Measurements from ENCODE around the gene CCDC170. TPM values are rescaled to one million over a fixed set of nuclear protein-coding genes. Genes with fewer than 3 reads are reported as not detected.

Gene CCDC170
- total and polyA plus RNA-seq, 2 experiments from 2014 or later, result 1.2 TPM

- Histone ChIP-seq H3K4me2 (peak overlapping the region; percentile 99), H3K9me2 (replicated peaks; ENCODE audit: insufficient read depth) (no peaks in the 10 kb centered on the region), H2AFZ (no peak overlapping the region), H4K20me1 (ENCODE audit: insufficient read depth, poor library complexity, severe bottlenecking) (no peaks in the 10 kb centered on the region), H3K36me3 (replicated peaks; ENCODE audit: insufficient read depth, low read depth) (no peaks in the 10 kb centered on the region), H3K27ac (no peak overlapping the region), H3K79me2 (no peaks in the 10 kb centered on the region), H3K9me3 (ENCODE audit: low read depth) (no peaks in the 10 kb centered on the region), H3K4me1 (ENCODE audit: insufficient read depth) (no peaks in the 10 kb centered on the region), H3K27me3 (peaks cover 35% of the 10 kb centered on the region), H3K4me3 (no peak overlapping the region)
- DNase-seq (ENCODE audit: low spot score), result no peak
- no peak for TF ChIP-seq EZH2phosphoT487 (IDR thresholded peaks at IDR 0.05; ENCODE audit: low read depth, severe bottlenecking, unreplicated experiment)
- TF ChIP-seq EZH2 (IDR thresholded peaks at IDR 0.05; ENCODE audit: borderline replicate concordance), result no peak
- no peak for TF ChIP-seq CTCF (IDR thresholded peaks at IDR 0.05; ENCODE audit: poor library complexity)
- WGBS (ENCODE audit: low lambda C conversion rate, missing lambda C conversion rate), result 98% methylated on average over 9 of the region's 9 CpGs
These were observed 1.6 kb downstream of the CCDC170 start for GRCh38 chr6:151495380-151495779.

GRCh38 chr6:151497905-151498304 is 4.1 kb downstream of the CCDC170 start:
- Histone ChIP-seq H4K20me1 (ENCODE audit: insufficient read depth, poor library complexity, severe bottlenecking) (no peaks in the 10 kb centered on the region), H3K4me1 (ENCODE audit: insufficient read depth) (no peaks in the 10 kb centered on the region), H3K79me2 (no peaks in the 10 kb centered on the region), H3K4me3 (no peak overlapping the region), H3K9me3 (ENCODE audit: low read depth) (no peaks in the 10 kb centered on the region), H3K27ac (no peak overlapping the region), H3K4me2 (no peak overlapping the region), H3K9me2 (replicated peaks; ENCODE audit: insufficient read depth) (no peaks in the 10 kb centered on the region), H3K36me3 (replicated peaks; ENCODE audit: insufficient read depth, low read depth) (no peaks in the 10 kb centered on the region), H2AFZ (no peak overlapping the region), H3K27me3 (peaks cover 25% of the 10 kb centered on the region)
- DNase-seq (ENCODE audit: low spot score), result no peak
- TF ChIP-seq EZH2phosphoT487 (IDR thresholded peaks at IDR 0.05; ENCODE audit: low read depth, severe bottlenecking, unreplicated experiment), result no peak
- TF ChIP-seq CTCF (IDR thresholded peaks at IDR 0.05; ENCODE audit: poor library complexity), result no peak
- TF ChIP-seq EZH2 (IDR thresholded peaks at IDR 0.05; ENCODE audit: borderline replicate concordance), result no peak

- peak overlapping the region; percentile 32 for H3K4me2 ChIP-seq
- H4K20me1 ChIP-seq (ENCODE audit: insufficient read depth, poor library complexity, severe bottlenecking), result no peaks in the 10 kb centered on the region
- no peaks in the 10 kb centered on the region for H3K36me3 ChIP-seq (replicated peaks; ENCODE audit: insufficient read depth, low read depth)
- no peak overlapping the region for H2AFZ ChIP-seq
- 89% methylated on average over 1 of the region's 1 CpG for WGBS (ENCODE audit: low lambda C conversion rate, missing lambda C conversion rate)
- DNase-seq (ENCODE audit: low spot score), result no peak
- H3K9me3 ChIP-seq (ENCODE audit: low read depth), result no peaks in the 10 kb centered on the region
- H3K27me3 ChIP-seq, result peaks cover 21% of the 10 kb centered on the region
- H3K4me3 ChIP-seq, result no peak overlapping the region
- TF ChIP-seq EZH2phosphoT487 (IDR thresholded peaks at IDR 0.05; ENCODE audit: low read depth, severe bottlenecking, unreplicated experiment) (no peak), EZH2 (IDR thresholded peaks at IDR 0.05; ENCODE audit: borderline replicate concordance) (no peak), CTCF (IDR thresholded peaks at IDR 0.05; ENCODE audit: poor library complexity) (no peak)
- H3K79me2 ChIP-seq, result no peaks in the 10 kb centered on the region
- H3K27ac ChIP-seq, result no peak overlapping the region
- H3K9me2 ChIP-seq (replicated peaks; ENCODE audit: insufficient read depth), result no peaks in the 10 kb centered on the region
- H3K4me1 ChIP-seq (ENCODE audit: insufficient read depth), result no peaks in the 10 kb centered on the region
These were observed 4.5 kb downstream of the CCDC170 start for GRCh38 chr6:151498327-151498726.

GRCh38 chr6:151499551-151499950 is 5.7 kb downstream of the CCDC170 start:
- no peak for TF ChIP-seq EZH2 (IDR thresholded peaks at IDR 0.05; ENCODE audit: borderline replicate concordance)
- TF ChIP-seq CTCF (IDR thresholded peaks at IDR 0.05; ENCODE audit: poor library complexity), result no peak
- TF ChIP-seq EZH2phosphoT487 (IDR thresholded peaks at IDR 0.05; ENCODE audit: low read depth, severe bottlenecking, unreplicated experiment), result no peak
- Histone ChIP-seq H3K4me1 (ENCODE audit: insufficient read depth) (no peaks in the 10 kb centered on the region), H3K27ac (no peak overlapping the region), H3K79me2 (no peaks in the 10 kb centered on the region), H3K36me3 (replicated peaks; ENCODE audit: insufficient read depth, low read depth) (no peaks in the 10 kb centered on the region), H2AFZ (no peak overlapping the region), H3K4me2 (no peak overlapping the region), H4K20me1 (ENCODE audit: insufficient read depth, poor library complexity, severe bottlenecking) (no peaks in the 10 kb centered on the region), H3K9me2 (replicated peaks; ENCODE audit: insufficient read depth) (no peaks in the 10 kb centered on the region), H3K27me3 (peaks cover 11% of the 10 kb centered on the region), H3K4me3 (no peak overlapping the region), H3K9me3 (ENCODE audit: low read depth) (no peaks in the 10 kb centered on the region)
- WGBS (ENCODE audit: low lambda C conversion rate, missing lambda C conversion rate), result 89% methylated on average over 5 of the region's 5 CpGs
- DNase-seq (ENCODE audit: low spot score), result no peak
